GM21528 (cell line): Measurements from ENCODE around the gene NUPR2.
"Not testable (repeated sequence)": the region's sequence is repeated elsewhere in the genome, so short reads cannot be mapped to it uniquely, and the experiment has no call there.

Source experiments
- ATAC-seq: cut with Tn5 transposase; IDR thresholded peaks from one replicate; pipeline ENCODE4 v1.9.1; 2021; ENCODE audit warnings: mild to moderate bottlenecking, moderate library complexity; ENCODE audit not compliant: unreplicated experiment, low FRiP score

The NUPR2 gene

GRCh38 chr7:56087445-56087844 is 28.8 kb downstream of the NUPR2 start:
- ATAC-seq: no peak

- ATAC-seq: no peak
Measured at GRCh38 chr7:56086761-56087160, 29.5 kb downstream of the NUPR2 start.

- ATAC-seq: no peak
Measured at GRCh38 chr7:56083150-56083785, 32.9 kb downstream of the NUPR2 start.

GRCh38 chr7:56081626-56082340 is 34.4 kb downstream of the NUPR2 start:
- ATAC-seq: no peak

- not testable (repeated sequence) for ATAC-seq
Measured at GRCh38 chr7:56080726-56081435, 35.3 kb downstream of the NUPR2 start.

- no peak for ATAC-seq
Measured at GRCh38 chr7:56079450-56080185, 36.6 kb downstream of the NUPR2 start.

- no peak for ATAC-seq
Measured at GRCh38 chr7:56078196-56078595, 38.0 kb downstream of the NUPR2 start.

- no peak for ATAC-seq
Measured at GRCh38 chr7:56077681-56078080, 38.5 kb downstream of the NUPR2 start.

- peak; percentile 81 for ATAC-seq
Measured at GRCh38 chr7:56074371-56074791, 41.8 kb downstream of the NUPR2 start.

- not testable (repeated sequence) for ATAC-seq
Measured at GRCh38 chr7:56066376-56066775, 49.8 kb downstream of the NUPR2 start.
